NCI-H1694 treated with DMSO at 0.1 percent for 48 hours (cell line): ENCODE results near the gene RGS7.
"Not testable (repeated sequence)": the region's sequence is repeated elsewhere in the genome, so short reads cannot be mapped to it uniquely, and the experiment has no call there.

ENCODE experiments used
- DNase-seq: peaks from one replicate; lab custom pipeline; 2025; lab: John Stamatoyannopoulos, UW

Gene RGS7

DNA sequence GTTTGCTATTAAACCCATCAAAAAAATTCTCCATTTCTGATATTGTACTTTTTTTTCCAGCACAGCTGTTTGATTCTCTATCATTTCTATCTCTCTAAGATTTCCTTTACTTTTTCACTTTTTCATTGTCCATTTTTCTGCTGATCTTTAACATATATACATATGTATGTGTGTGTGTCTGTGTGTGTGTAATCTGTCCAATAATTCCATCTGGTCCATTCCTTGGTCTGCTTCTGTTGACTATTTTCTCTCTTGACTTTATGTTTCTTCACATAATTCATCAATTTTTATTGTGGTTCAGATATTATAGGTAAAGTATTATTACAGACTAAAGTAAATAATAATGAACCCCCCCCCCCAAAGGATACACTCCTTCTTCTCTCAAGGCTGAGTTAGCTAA lies 84.2 kb downstream of the RGS7 start:
- DNase-seq: no peak

GRCh38 chr1:241271427-241271826 lies 85.6 kb downstream of the RGS7 start:
- DNase-seq: no peak

- no peak for DNase-seq
Measured at GRCh38 chr1:241270016-241270415, 87.0 kb downstream of the RGS7 start.

- no peak for DNase-seq
Measured at GRCh38 chr1:241269116-241269515, 87.9 kb downstream of the RGS7 start.

DNA sequence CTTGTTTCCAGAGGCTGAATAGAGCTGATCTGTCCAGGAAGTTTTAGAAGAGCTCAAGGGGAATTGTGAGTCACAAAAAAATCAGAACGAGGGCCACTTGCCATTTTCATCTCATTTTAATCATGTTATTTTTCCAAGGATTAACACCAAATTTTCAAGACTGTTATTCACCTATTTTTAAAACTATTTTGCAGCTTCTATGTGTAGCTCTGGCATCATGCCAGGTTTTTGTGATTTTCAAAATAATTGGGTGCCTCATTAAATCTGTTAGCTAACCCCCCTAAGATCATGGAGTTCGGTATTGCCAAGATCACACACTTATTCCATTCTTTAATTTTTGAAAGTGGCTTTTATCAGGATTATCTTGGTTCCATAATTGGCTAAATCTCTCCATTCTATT lies 90.9 kb downstream of the RGS7 start:
- no peak for DNase-seq

GRCh38 chr1:241265428-241265827 lies 91.6 kb downstream of the RGS7 start:
- DNase-seq: no peak

GRCh38 chr1:241263346-241263745 lies 93.7 kb downstream of the RGS7 start:
- DNase-seq: no peak

DNA sequence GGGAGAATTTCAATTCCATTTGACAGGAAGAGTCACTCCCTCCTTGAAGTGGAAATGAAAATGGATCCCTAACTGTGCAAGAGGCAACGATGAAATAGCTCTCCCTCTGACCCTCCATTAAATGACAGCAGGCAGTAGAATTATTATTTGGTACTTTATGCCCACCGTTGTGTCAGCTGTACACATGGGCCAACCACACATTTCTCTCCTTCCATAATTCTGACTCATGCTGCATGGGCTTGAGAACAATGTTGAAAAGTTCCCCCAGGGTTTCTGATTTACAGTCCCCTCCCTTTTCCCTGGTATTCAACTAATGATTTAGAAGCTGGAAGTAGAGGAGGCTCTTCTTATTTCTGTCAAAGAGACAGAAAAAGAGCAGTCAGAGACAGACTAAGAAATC lies 103.5 kb downstream of the RGS7 start:
- DNase-seq: no peak

GRCh38 chr1:241250465-241250864 lies 106.5 kb downstream of the RGS7 start:
- DNase-seq: no peak

DNA sequence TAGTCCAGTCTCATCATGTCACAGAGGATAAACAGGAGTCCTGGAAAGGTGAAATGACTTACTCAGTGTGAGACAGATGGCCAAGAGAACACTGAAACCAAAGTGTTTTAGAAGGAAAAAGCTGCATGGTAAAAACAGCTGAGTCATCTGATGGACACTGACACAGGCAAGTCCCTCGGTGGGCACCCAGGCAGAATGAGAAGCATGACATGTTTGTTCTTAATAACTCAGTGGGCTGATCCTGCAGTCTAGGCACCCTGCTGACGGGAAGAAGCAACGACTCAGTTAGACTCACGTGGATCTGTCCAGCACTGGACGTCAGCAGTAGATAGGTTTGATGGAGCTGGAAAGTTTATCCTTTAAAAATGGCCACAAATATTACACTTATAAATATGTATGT lies 116.9 kb downstream of the RGS7 start:
- no peak for DNase-seq

DNA sequence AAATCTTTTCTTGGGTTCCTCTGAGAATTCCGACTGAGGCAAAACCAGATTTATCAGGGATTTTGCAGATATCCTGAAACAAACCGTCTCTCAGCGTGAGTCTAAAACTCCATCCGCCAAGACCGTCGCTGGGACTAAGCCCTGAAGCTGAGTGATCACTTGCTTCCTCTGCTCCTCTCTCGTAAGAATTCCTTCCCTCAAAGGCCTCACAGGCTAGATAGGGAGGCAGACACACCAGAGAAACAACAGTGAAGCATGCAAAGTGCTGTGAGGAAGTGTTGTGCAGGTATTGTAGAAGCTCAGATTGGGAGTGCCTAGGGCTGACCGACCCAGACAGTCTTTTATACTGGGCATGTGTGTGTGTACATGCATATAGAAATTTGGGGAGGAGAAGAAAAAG lies 119.1 kb downstream of the RGS7 start:
- no peak for DNase-seq

DNA sequence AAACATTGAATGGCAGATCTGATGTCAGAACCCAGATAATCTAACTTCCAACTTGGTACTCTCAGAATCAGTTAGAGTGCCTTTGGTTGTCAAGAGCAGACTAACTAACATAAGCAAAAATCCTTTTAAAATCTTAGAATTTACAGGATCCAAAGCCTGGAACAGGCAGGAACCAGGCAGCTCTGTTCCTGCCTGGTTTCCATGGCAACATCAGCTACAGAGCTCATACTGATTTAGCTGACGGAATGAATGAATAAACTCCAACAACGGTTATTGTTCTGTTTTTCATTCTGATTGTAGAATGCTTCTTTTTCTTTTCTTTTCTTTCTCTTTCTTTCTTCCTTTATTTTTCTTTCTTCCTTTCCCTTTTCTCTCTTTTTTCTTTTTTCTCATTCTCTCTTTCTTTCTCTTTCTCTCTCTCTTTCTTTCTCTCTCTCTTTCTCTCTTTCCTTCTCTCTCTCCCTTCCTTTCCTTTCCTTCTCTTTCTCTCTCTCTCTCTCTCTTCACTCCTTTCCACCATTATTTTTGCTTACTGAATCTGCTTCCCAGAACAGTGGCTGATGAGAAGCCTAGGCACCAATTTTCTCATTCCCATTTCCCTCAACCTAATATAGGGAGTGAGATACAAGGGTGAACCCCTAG lies 121.6 kb downstream of the RGS7 start:
- DNase-seq: peak; percentile 15

DNA sequence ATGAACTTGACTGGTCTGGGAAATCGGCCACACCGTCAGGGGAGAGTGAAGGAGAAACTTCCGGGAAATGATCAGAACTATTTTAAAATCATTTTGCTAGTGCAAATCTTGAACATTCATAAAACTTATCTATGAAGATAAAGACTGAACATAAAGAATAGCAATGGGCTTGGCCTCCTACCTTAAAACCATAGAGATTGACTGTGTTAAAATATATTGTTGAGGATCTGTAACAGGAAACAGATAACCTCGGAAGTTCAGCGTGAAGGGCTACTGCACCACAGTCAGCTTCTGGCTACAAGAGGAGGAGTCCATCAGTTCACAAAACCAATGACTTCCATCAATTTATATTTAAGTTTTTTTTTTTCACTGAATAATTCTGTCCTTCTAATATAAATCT lies 127.3 kb downstream of the RGS7 start:
- no peak for DNase-seq

- DNase-seq: peak; percentile 60
Measured at GRCh38 chr1:241229216-241229615, 127.8 kb downstream of the RGS7 start.

- no peak for DNase-seq
Measured at GRCh38 chr1:241228339-241228738, 128.7 kb downstream of the RGS7 start.

DNA sequence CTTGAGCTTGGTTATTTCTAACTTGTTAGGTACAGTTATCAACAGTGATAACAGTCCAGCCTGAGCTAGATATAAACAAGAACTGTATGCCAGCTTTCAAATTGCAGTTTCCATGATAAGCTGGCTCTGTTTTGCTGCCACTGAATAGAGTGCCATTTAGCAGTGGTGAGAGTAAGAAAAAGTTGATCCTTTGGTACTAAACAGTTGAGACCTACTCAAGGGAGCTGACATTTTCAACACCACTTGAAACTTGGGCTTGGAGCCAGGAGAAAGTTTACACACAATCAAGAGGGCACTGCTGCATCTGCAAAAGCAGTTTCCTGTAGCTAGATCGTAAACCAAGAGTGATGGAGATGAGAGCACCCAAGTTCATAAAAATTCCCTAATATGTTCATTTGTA lies 131.3 kb downstream of the RGS7 start:
- no peak for DNase-seq

GRCh38 chr1:241224189-241224588 lies 132.8 kb downstream of the RGS7 start:
- DNase-seq: not testable (repeated sequence)

DNA sequence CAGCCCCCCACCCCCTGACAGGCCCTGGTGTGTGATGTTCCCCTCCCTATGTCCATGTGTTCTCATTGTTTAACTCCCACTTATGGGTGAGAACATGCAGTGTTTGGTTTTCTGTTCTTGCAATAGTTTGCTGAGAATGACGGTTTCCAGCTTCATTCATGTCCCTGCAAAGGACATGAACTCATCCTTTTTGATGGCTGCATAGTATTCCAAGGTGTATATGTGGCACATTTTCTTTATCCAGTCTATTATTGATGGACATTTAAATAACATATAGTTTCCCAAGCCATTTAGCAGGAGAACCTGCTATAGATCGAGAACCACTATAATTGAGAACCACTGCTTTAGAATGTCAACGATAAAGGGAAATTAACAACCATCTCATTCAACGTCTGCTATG lies 134.2 kb downstream of the RGS7 start:
- DNase-seq: not testable (repeated sequence)

GRCh38 chr1:241221319-241221718 lies 135.7 kb downstream of the RGS7 start:
- DNase-seq: no peak

GRCh38 chr1:241220913-241221312 lies 136.1 kb downstream of the RGS7 start:
- not testable (repeated sequence) for DNase-seq

GRCh38 chr1:241219449-241219848 lies 137.6 kb downstream of the RGS7 start:
- DNase-seq: no peak

DNA sequence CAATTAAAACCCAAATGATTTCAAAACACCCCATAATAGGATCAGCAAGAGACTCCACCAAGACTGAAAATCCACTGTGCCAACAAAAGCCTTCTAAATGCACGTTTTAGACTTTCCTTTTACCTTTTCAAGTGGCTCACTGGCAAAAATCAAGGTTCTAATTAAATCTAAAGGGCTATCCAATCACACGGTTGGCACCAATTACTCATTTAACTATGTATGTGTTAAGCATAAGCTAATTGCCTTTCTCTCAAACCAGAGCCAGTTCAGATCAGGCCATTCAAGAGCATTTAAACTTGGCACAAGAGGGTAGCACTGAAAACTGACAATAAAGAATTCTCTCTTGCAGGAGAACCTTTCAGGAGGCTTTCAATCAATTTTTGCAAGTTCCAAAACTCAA lies 139.5 kb downstream of the RGS7 start:
- DNase-seq: no peak

GRCh38 chr1:241215683-241216082 lies 141.3 kb downstream of the RGS7 start:
- no peak for DNase-seq

GRCh38 chr1:241215203-241215602 lies 141.8 kb downstream of the RGS7 start:
- DNase-seq: no peak

- no peak for DNase-seq
Measured at GRCh38 chr1:241213139-241213538, 143.9 kb downstream of the RGS7 start.
